GM12874 (cell line): ENCODE measurements around the gene CAMK1D.

Experiments used
- CTCF ChIP-seq: IDR thresholded peaks from 2 replicates; pipeline ENCODE4 v1.5.1; 2011; ENCODE audit warnings: low read depth, mild to moderate bottlenecking, control low read depth, low read length, moderate library complexity; ENCODE audit not compliant: insufficient read depth

The CAMK1D gene

GRCh38 chr10:12419262-12419847, 70.0 kb downstream of the CAMK1D start:
- TF ChIP-seq CTCF: no peak

DNA sequence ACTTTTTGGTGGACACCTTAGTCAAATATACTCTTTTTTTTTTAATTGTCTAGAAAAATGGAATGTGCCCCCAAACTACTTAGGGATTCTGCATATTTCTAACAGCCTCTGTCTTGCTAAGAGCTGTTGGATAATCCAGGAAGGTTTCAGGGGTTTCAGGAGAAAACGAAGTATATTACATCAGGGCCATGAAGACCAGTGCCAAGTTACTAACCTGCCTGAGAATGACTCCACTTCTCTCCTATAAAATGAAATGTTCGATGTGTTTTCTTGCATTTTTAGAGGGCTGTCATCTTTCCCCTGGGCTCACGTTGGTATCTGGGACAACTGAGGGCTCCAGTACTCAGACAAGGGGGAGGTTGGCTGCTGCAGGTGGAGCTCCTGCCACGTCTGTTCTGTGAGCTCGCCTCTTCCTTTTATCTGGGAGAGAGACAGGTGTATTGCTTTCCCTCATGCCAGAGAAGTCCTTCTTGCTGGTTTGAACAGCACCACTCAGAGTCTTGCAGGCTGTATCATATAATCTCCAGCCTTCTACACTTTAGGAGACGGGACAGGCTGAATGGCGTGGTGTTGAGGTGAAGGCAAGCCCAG, 71.3 kb downstream of the CAMK1D start:
- TF ChIP-seq CTCF: no peak

DNA sequence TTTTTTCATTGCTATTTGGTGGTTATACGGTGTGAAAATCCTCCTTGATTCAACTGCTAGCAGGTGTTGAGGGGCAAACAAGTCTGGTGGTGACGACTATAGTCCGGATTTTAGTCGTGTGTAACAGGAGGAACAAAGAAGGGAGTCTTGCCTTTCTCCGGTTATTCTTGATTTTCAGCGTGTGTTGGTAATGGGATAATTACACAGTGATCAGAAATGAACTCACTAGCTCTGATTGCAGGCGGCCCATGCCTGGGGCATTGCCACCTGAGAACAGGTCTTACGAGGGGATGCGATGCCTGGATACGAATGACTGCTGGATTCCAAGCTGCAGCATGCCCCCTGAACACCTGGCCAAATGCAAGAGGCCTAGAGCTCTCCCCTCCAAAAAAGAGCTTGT, 72.8 kb downstream of the CAMK1D start:
- TF ChIP-seq CTCF: no peak

DNA sequence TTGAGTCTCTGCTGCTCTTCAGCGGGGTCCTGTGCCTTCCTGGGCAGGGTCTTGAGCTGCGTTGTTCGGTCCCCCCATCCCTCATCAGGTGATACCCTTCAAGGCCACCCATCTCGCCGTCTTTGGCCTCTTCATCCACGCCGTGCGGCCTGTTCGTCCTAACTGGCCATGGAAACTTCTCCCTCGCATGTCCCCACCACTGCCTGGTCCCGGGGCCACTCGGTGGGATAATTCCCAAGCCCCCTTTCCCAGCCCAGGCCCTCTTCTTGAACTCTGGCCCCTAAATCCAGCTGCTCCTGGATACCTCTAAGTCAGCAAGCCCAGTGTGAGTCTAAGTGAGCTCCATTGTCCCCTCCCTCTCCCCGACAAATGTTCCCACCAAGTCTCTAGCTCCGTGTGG, 74.5 kb downstream of the CAMK1D start:
- TF ChIP-seq CTCF: no peak

DNA sequence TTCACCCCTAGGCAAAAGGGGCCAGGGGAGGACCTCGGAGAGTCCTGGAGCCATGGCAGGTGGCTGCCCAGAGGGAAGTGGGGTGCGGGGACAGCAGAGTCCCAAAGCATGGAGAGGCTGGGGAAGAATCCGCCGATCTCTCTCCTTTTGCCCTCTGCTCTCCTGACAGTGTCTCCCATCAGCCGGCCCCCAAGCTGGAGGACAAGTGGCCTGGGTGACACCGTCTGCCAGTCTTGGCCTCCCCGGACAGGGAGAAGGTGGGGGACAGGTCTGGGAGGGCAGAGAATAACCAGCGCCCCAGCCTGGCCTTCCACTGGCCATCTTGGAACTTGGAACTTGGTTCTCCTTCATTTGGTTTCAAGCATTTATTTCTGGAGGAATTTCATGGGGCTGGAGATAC, 77.9 kb downstream of the CAMK1D start:
- no peak for TF ChIP-seq CTCF

DNA sequence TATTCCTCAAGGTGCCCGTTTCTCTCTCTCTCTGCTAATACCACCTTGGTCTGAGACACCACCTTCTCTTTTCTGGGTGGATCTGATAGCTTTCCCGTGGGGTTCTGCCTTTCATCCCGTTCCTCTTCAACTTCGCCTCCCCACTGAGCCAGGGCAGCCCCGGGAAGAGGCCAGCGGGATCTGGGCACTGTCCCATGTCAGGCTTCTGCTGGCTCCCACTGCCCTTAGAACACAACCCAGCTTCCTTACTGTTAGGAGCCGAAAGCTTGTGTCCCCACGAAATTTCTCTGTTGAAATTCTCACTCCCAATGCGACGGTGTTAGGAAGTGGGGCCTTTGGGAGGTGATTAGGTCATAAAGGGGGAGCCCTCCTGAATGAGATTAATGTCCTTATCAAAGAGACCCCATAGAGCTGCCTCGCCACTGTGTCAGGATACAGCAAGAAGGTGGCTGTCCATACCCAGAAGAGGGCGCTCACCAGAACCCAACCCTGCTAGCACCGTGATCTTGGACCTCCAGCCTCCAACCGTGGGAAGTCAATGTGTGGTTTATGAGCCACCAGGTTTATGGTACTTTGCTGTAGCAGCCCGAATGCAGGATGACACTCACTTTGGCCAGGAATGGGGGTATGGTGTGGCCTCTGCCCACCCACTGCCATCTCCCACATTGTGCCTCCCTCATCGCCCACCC, 79.2 kb downstream of the CAMK1D start:
- no peak for TF ChIP-seq CTCF

DNA sequence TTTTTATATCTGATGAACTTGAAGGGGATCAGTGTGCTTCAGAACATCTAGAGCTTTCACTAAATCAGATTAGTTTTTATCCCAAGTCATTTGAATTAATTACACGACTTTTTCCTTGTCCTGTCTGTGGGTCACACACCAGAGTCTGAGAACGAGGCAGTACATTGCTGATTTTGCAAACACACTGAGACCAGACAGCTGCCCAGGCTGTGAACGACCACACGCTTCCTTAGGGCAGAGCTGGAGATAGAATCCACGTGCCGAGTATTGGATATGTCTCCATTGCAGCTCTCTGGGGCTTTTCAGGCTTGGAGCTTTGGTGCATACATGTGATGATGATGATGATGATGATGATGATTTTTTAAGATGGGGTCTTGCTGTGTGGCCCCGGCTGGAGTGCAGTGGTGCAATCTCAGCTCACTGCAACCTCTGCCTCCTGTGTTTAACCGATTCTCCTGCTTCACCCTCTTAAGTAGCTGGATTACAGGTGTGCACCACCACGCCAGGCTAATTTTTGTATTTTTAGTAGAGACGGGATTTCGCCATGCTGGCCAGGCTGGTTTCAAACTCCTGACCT, 81.1 kb downstream of the CAMK1D start:
- no peak for TF ChIP-seq CTCF
